PC-9 (cell line): ENCODE measurements around the gene GLIPR1.

Source experiments
- CTCF ChIP-seq: fragments of 200-600 bp; sonication (generic); conservative IDR thresholded peaks from 2 replicates; pipeline ENCODE4 v1.6.1; 2017; ENCODE audit warnings: mixed run types, antibody characterized with exemption, mild to moderate bottlenecking, moderate library complexity
- EZH2 ChIP-seq: fragments of 200-600 bp; sonication (generic); IDR thresholded peaks from 2 replicates; pipeline ENCODE4 v1.8.0; 2017; ENCODE audit warnings: antibody characterized with exemption, low read depth

GRCh38 chr12:75437564-75437963 lies 43.0 kb upstream of the GLIPR1 start:
- TF ChIP-seq CTCF = no peak
- TF ChIP-seq EZH2 = no peak
